ENCODE measurements around the gene BICC1. TPM values are rescaled to one million over a fixed set of nuclear protein-coding genes. Genes with fewer than 3 reads are reported as not detected.

BICC1 gene
- total RNA-seq, 1 experiment from 2014 or later: 70.2 TPM

GRCh38 chr10:58742141-58742540 is 229.5 kb downstream of the BICC1 start:
- Mint-ChIP-seq H3K27me3 (ENCODE audit: unreplicated experiment) (no peaks in the 10 kb centered on the region), H3K36me3 (ENCODE audit: insufficient read depth, unreplicated experiment) (no peaks in the 10 kb centered on the region), H3K9me3 (ENCODE audit: low read depth, unreplicated experiment) (no peaks in the 10 kb centered on the region), H3K4me3 (ENCODE audit: low read depth, unreplicated experiment) (no peak overlapping the region), H3K4me1 (ENCODE audit: low read depth, unreplicated experiment) (peaks cover 20% of the 10 kb centered on the region), H3K27ac (ENCODE audit: unreplicated experiment) (no peak overlapping the region)
- intact Hi-C loops (cut with micrococcal nuclease; ENCODE audit: unreplicated experiment): loop anchor here (5.0 kb wide), 1 partner anchor 95 kb away; no protein-coding TSS in a partner anchor
- DNase-seq: no peak
- no TSS peak for BruUV-seq (replicated peaks)
- TF ChIP-seq, protein P1, sequence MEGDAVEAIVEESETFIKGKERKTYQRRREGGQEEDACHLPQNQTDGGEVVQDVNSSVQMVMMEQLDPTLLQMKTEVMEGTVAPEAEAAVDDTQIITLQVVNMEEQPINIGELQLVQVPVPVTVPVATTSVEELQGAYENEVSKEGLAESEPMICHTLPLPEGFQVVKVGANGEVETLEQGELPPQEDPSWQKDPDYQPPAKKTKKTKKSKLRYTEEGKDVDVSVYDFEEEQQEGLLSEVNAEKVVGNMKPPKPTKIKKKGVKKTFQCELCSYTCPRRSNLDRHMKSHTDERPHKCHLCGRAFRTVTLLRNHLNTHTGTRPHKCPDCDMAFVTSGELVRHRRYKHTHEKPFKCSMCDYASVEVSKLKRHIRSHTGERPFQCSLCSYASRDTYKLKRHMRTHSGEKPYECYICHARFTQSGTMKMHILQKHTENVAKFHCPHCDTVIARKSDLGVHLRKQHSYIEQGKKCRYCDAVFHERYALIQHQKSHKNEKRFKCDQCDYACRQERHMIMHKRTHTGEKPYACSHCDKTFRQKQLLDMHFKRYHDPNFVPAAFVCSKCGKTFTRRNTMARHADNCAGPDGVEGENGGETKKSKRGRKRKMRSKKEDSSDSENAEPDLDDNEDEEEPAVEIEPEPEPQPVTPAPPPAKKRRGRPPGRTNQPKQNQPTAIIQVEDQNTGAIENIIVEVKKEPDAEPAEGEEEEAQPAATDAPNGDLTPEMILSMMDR (IDR thresholded peaks at IDR 0.05; ENCODE audit: unreplicated experiment): no peak
- CTCF ChIA-PET: no interaction called here

GRCh38 chr10:58743466-58744115 is 230.9 kb downstream of the BICC1 start:
- Mint-ChIP-seq H3K27ac (ENCODE audit: unreplicated experiment) (no peak overlapping the region), H3K4me3 (ENCODE audit: low read depth, unreplicated experiment) (no peak overlapping the region), H3K9me3 (ENCODE audit: low read depth, unreplicated experiment) (no peaks in the 10 kb centered on the region), H3K4me1 (ENCODE audit: low read depth, unreplicated experiment) (peaks cover 20% of the 10 kb centered on the region), H3K36me3 (ENCODE audit: insufficient read depth, unreplicated experiment) (no peaks in the 10 kb centered on the region), H3K27me3 (ENCODE audit: unreplicated experiment) (no peaks in the 10 kb centered on the region)
- TF ChIP-seq, protein P1 (IDR thresholded peaks at IDR 0.05; ENCODE audit: unreplicated experiment): no peak
- no TSS peak for BruUV-seq (replicated peaks)
- CTCF ChIA-PET: interaction anchor here (0.8 kb wide), 1 partner anchor 213 kb away, joined by 3 read pairs; no protein-coding TSS in a partner anchor
- intact Hi-C loops (cut with micrococcal nuclease; ENCODE audit: unreplicated experiment): loop anchor here (5.0 kb wide), 1 partner anchor 96 kb away; no protein-coding TSS in a partner anchor
- DNase-seq: no peak

DNA sequence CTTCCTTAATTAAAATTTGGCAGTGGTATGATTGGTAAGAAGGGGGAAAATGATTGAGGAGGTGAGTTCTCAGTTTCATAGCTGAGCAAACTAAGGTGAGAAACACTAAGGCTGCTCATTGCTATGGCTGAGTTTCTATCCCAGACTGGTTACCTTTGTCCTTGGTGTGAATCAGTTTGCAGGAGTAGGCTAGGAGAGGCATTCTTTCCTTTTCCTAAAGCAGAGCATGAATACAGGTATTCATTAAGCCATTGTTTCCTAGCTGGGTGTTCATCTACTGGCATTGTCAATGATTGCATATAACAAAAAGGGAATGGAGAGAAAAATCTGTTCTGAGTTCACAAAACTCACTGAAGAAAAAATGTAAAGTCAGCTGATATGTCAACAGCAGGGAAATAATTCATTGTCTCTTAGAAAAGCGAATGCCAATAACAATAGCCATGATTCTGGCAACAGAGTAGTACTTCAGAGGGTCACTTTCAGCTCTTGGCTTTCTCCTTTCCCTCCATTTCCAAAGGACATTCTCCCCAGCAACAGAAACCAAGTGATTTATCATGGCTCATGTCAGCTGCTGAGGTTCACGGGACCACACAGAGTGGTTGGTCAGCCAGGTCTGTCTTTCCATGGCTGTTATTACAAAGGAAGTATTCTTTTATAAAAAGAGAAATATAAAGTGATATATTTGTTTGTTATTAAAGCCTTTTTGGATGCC is 234.0 kb downstream of the BICC1 start:
- Mint-ChIP-seq H3K27me3 (ENCODE audit: unreplicated experiment) (no peaks in the 10 kb centered on the region), H3K4me3 (ENCODE audit: low read depth, unreplicated experiment) (no peak overlapping the region), H3K4me1 (ENCODE audit: low read depth, unreplicated experiment) (peaks cover 20% of the 10 kb centered on the region), H3K36me3 (ENCODE audit: insufficient read depth, unreplicated experiment) (no peaks in the 10 kb centered on the region), H3K9me3 (ENCODE audit: low read depth, unreplicated experiment) (no peaks in the 10 kb centered on the region), H3K27ac (ENCODE audit: unreplicated experiment) (no peak overlapping the region)
- BruUV-seq (replicated peaks): no TSS peak
- TF ChIP-seq, protein P1 (IDR thresholded peaks at IDR 0.05; ENCODE audit: unreplicated experiment): no peak
- intact Hi-C loops (cut with micrococcal nuclease; ENCODE audit: unreplicated experiment): no loop called here
- DNase-seq: no peak
- CTCF ChIA-PET: no interaction called here

- Mint-ChIP-seq H3K27me3 (ENCODE audit: unreplicated experiment) (no peaks in the 10 kb centered on the region), H3K27ac (ENCODE audit: unreplicated experiment) (no peak overlapping the region), H3K36me3 (ENCODE audit: insufficient read depth, unreplicated experiment) (no peaks in the 10 kb centered on the region), H3K4me3 (ENCODE audit: low read depth, unreplicated experiment) (no peak overlapping the region), H3K4me1 (ENCODE audit: low read depth, unreplicated experiment) (peaks cover 20% of the 10 kb centered on the region), H3K9me3 (ENCODE audit: low read depth, unreplicated experiment) (no peaks in the 10 kb centered on the region)
- CTCF ChIA-PET: no interaction called here
- intact Hi-C loops (cut with micrococcal nuclease; ENCODE audit: unreplicated experiment): no loop called here
- no peak for DNase-seq
- BruUV-seq (replicated peaks): no TSS peak
- TF ChIP-seq, protein P1 (IDR thresholded peaks at IDR 0.05; ENCODE audit: unreplicated experiment): no peak
These were observed 235.0 kb downstream of the BICC1 start for GRCh38 chr10:58747687-58748086.
